ENCODE measurements around the gene MRPL58.
A peak's percentile ranks its signal among the peaks of the same experiment; 100 is the strongest.
"Not testable (repeated sequence)": the region's sequence is repeated elsewhere in the genome, so short reads cannot be mapped to it uniquely, and the experiment has no call there.

MRPL58 gene

DNA sequence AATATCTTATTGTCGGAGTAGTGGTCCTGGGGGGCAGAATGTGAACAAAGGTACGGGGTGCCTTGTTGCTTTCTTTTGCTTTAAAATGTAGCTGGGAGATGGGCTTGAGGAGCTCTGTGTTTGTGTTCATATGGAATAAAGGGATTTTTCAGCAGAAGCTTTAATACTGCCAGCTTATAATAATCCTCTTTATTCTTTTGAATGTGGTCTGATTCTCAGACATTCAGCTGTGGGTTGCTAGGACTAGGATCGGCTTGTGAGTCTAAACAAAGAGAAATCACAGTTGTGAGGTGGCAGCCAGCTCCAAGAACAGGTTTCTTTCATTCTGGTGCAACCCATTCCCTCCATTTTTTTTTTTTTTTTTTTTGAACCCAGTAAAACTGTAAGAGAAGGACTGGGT lies 7.2 kb downstream of the MRPL58 start:
- no peak for DNase-seq

- DNase-seq: no peak
Observed at GRCh38 chr17:75020331-75021110, 8.1 kb downstream of the MRPL58 start.

DNA sequence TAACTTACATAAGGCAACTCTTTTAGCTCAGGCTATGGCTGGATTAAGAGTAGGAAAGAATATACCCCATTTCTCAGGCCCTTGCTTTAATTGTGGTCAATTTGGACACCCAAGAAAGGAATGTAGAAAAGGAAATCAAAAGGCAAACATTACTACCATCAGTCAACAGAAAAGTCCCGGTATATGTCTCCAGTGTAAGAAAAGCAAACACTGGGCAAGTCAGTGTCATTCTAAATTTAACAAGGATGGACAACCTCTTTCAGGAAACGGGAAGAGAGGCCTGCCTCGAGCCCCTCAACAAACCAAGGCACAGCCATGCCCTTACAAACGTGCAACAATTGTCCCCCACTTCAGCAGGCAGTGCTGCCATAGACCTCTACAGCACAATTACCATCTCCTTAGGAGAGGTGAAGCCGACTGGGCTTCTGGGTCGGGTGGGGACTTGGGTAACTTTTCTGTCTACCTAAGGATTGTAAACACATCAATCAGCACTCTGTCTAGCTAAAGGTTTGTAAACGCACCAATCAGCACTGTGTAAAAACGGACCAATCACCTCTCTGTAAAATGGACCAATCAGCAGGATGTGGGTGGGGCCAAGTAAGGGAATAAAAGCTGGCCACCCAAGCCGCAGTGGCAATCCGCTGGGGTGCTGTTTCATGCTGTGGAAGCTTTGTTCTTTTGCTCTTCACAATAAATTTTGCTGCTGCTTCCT lies 12.4 kb downstream of the MRPL58 start:
- DNase-seq: no peak

DNA sequence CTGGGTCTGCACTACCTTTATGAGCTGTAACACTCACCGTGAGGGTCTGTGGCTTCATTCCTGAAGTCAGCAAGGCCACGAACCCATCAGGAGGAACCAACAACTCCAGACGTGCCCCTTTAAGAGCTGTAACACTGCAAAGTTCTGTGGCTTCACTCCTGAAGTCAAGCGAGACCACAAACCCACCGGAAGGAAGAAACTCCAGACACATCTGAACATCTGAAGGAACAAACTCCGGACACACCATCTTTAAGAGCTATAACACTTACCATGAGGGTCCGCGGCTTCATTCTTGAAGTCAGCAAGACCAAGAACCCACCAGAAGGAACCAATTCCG lies 12.9 kb downstream of the MRPL58 start:
- not testable (repeated sequence) for DNase-seq

DNA sequence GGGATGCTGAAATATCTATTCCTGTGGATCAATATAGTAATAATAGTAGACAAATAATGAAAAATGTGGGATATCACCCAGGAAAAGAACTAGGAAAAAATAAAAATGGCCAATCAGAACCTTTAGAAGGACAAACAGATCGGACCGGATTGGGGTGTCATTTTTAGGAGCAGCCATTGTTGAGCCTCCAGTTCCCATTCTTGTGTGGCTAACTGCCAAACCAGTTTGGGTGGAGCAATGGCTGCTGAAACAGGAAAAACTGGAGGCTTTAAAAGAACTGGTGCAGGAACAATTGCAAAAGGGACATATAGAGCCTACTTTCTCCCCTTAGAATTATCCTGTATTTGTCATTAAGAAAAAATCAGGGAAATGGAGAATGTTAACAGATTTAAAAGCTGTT lies 14.2 kb downstream of the MRPL58 start:
- DNase-seq: not testable (repeated sequence)

DNA sequence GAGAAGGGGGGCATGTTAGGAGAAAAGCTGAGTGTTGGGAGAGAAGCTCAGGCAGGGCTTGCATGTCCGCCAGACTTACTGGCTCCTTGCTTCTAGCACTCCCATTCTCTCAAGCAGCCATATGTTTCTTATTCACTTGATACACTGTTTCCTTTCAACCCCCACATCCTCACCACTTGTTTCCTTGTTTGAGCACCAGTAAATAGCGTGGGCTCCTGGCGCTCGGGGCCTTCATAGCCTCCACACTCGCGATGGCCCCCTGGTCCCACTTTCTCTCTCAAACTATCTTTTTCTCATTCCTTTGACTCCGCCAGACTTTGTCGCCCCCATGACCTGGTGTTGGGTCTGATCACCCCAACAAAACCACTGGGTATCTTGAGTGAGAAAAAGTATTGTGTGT lies 17.7 kb downstream of the MRPL58 start:
- peak in 1 of 2 experiments; percentile 45 for DNase-seq

GRCh38 chr17:75031972-75032719 lies 19.7 kb downstream of the MRPL58 start:
- peak; percentile 91 to 95 for DNase-seq

DNA sequence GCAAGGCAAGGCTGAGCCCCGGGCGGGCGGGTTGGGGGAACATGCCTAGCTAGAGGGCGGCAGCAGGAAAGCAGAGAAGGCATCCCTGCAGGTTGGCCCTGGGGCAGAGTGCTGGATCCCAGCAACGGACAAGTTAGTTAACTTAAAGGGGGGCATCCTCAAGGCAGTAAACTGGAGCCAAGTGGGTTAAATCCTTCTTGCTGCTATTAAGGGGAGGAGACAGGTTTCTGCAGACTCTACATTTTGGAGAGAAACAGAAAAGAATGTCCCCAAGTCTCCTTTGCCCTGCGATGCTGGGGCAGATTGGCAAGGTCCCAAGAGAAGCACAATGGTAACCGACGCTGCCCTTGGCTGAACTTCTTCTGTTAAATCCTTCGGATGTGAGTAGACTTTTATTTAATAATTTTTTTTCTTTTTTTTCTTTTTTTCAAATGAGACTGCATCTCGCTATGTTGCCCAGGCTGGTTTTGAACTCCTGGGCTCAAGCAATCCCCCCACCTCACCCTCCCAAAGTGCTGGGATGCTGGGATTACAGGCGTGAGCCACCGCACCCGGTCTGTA lies 20.3 kb downstream of the MRPL58 start:
- DNase-seq: peak in 1 of 2 experiments; percentile 60

GRCh38 chr17:75033346-75034235 lies 21.1 kb downstream of the MRPL58 start:
- peak; percentile 99 to 100 for DNase-seq

- DNase-seq: peak; percentile 99
Observed at GRCh38 chr17:75034236-75034908, 21.9 kb downstream of the MRPL58 start.

DNA sequence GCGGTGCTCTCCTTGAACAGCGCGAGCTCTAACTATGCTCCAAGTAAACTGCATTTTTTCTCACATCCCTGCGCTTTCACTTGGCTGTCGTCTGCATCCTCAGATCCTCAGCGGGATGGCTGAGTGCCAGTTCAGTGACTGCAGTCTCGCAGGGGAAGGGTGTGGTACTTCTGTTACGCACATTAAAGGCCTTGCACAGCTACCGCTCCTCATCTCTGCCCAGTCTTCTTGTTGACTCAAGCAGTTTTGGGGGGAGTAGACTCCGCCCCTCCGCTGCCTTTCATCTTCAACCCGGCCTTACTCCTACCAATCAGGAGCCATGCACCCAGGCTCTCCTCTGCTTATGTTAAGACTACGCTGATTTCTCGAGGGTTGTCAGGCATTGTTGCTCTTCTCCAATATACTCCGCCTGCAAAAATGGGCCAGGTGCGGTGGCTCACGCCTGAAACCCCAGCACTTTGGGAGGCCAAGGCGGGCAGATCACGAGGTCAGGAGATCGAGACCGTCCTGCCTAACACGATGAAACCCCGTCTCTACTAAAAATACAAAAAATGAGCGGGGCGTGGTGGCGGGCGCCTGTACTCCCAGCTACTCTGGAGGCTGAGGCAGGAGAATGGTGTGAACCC lies 24.3 kb downstream of the MRPL58 start:
- DNase-seq: no peak

- DNase-seq: no peak
Observed at GRCh38 chr17:75039238-75039637, 26.8 kb downstream of the MRPL58 start.

- DNase-seq: no peak
Observed at GRCh38 chr17:75041656-75042280, 29.3 kb downstream of the MRPL58 start.

DNA sequence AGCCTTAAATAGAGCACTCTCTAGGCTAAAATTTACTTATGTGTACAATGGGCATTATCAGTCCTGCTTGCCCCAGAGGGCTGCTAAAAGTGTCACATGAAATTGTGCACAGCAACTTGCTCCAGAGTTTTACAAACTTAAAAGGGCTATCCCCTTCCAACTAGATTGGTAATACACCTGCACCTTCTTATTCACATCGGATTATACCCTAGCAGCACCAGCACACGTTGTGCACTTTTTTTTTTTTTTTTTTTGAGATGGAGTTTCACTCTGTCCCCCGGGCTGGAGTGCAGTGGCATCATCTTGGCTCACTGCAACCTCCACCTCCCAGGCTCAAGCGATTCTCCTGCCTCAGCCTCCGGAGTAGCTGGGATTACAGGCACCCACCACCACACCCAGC lies 31.3 kb downstream of the MRPL58 start:
- not testable (repeated sequence) for DNase-seq

- DNase-seq: no peak
Observed at GRCh38 chr17:75044716-75045115, 32.2 kb downstream of the MRPL58 start.

DNA sequence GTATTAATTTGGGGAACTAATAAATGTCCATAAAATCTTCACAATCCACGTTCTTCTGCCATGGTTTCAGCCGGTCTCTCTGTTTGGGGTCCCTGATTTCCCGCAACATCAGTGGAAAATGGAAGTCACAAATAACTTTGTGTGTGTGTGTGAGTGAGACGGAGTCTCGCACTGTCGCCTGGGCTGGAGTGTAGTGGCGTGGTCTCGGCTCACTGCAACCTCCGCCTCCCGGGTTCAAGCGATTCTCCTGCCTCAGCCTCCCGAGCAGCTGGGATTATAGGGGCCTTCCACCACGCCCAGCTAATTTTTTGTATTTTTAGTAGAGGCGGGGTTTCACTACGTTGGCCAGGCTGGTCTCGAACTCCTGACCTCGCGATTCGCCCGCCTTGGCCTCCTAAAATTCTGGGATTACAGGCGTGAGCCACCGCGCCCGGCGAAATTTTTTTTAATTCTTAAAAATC lies 33.5 kb downstream of the MRPL58 start:
- not testable (repeated sequence) for DNase-seq

- DNase-seq: peak; percentile 99 to 100
Observed at GRCh38 chr17:75046407-75047289, 34.2 kb downstream of the MRPL58 start, which contains the start of the genes ATP5PD and KCTD2. ATP5PD (minus strand) TSS chr17:75046969; CDS start chr17:75042650, 4,319 bp downstream. KCTD2 (plus strand) TSS chr17:75047225; CDS start chr17:75047251, 26 bp downstream.

GRCh38 chr17:75047398-75048098 lies 35.1 kb downstream of the MRPL58 start:
- peak in 1 of 2 experiments; percentile 47 for DNase-seq
